ENCODE results near the gene CYP4A11.
"Not testable (repeated sequence)": the region's sequence is repeated elsewhere in the genome, so short reads cannot be mapped to it uniquely, and the experiment has no call there.

Gene CYP4A11

GRCh38 chr1:46910790-46911189 is 30.5 kb downstream of the CYP4A11 start:
- no peak for DNase-seq

GRCh38 chr1:46903481-46903880 is 37.8 kb downstream of the CYP4A11 start:
- no peak for DNase-seq

GRCh38 chr1:46900401-46900800 is 40.9 kb downstream of the CYP4A11 start:
- no peak for DNase-seq

GRCh38 chr1:46881656-46882055 is 59.6 kb downstream of the CYP4A11 start:
- DNase-seq = not testable (repeated sequence)
